ENCODE data around the gene CFAP74.

DNA sequence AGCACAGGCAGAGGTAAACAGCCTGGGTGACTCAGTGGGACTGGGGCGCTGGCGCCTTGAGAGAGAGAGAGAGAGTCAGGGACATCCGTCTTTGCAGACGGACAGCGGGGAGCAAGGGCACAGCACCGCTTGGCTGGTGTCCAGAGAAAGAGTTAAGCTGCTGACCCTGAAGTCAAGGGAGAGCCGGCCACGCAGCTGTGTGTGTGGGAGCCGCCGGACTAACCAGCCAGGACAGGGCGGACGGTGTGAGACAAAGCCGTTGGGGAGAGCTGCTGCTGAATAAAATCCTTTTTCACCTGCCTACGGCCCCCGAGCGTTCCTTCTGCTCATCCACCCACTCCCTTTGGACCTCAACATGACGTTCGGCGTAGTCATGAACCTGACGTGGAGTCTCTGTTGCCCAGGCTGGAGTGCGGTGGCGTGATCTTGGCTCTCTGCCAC lies 14.5 kb downstream of the CFAP74 start:
- TF ChIP-seq, protein P1, sequence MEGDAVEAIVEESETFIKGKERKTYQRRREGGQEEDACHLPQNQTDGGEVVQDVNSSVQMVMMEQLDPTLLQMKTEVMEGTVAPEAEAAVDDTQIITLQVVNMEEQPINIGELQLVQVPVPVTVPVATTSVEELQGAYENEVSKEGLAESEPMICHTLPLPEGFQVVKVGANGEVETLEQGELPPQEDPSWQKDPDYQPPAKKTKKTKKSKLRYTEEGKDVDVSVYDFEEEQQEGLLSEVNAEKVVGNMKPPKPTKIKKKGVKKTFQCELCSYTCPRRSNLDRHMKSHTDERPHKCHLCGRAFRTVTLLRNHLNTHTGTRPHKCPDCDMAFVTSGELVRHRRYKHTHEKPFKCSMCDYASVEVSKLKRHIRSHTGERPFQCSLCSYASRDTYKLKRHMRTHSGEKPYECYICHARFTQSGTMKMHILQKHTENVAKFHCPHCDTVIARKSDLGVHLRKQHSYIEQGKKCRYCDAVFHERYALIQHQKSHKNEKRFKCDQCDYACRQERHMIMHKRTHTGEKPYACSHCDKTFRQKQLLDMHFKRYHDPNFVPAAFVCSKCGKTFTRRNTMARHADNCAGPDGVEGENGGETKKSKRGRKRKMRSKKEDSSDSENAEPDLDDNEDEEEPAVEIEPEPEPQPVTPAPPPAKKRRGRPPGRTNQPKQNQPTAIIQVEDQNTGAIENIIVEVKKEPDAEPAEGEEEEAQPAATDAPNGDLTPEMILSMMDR (IDR thresholded peaks at IDR 0.05) = no peak
- TF ChIP-seq POLR2A (IDR thresholded peaks at IDR 0.05) = no peak

Measured in tibial nerve (tissue), 3 donors.